BLaER1 (cell line): ENCODE results near the gene SPRY1.

Experiments
- H3K27ac ChIP-seq: shearing (Covaris generic); formaldehyde crosslinking; 2 replicates; pipeline ENCODE4 v1.8.1; 2022
- H3K27me3 ChIP-seq: shearing (Covaris generic); formaldehyde crosslinking; 2 replicates; pipeline ENCODE4 v1.8.1; 2022
- H3K36me3 ChIP-seq: shearing (Covaris generic); formaldehyde crosslinking; 2 replicates; pipeline ENCODE4 v1.8.1; 2022
- H3K4me1 ChIP-seq: shearing (Covaris generic); formaldehyde crosslinking; 2 replicates; pipeline ENCODE4 v1.8.1; 2022
- H3K4me2 ChIP-seq: shearing (Covaris generic); formaldehyde crosslinking; 2 replicates; pipeline ENCODE4 v1.8.1; 2022
- H3K4me3 ChIP-seq: shearing (Covaris generic); formaldehyde crosslinking; 2 replicates; pipeline ENCODE4 v1.8.1; 2022
- H3K9ac ChIP-seq: shearing (Covaris generic); formaldehyde crosslinking; 2 replicates; pipeline ENCODE4 v1.8.1; 2022
- H3K9me3 ChIP-seq: shearing (Covaris generic); formaldehyde crosslinking; 2 replicates; pipeline ENCODE4 v1.8.1; 2022
- H4K20me1 ChIP-seq: shearing (Covaris generic); formaldehyde crosslinking; 2 replicates; pipeline ENCODE4 v1.8.1; 2022
- Cebpa-rat ChIP-seq: shearing (Covaris generic); IDR thresholded peaks from 2 replicates; pipeline ENCODE4 v1.8.1; 2022

Gene SPRY1

GRCh38 chr4:123396307-123397143 lies at the start of gene SPRY1:
SPRY1 (plus strand) TSS chr4:123396795; CDS start chr4:123401592, 4,797 bp downstream.
- Histone ChIP-seq H3K27me3 (peaks cover 42% of the 10 kb centered on the region), H3K9ac (peak within 1 kb of the TSS; percentile 81), H3K27ac (peak within 1 kb of the TSS; percentile 75), H3K4me1 (peaks cover 24% of the 10 kb centered on the region), H3K4me2 (peak within 1 kb of the TSS; percentile 98), H3K36me3 (peaks cover 1% of the 10 kb centered on the region), H3K9me3 (no peaks in the 10 kb centered on the region), H3K4me3 (peak within 1 kb of the TSS; percentile 87), H4K20me1 (0 out of 2 replicates have a peak, but pooled peaks cover 6% of the 10 kb centered on the region)
- no peak for TF ChIP-seq Cebpa-rat

GRCh38 chr4:123346951-123347350 lies 49.6 kb upstream of the SPRY1 start:
- no peak overlapping the region for H3K4me3 ChIP-seq
- H3K27me3 ChIP-seq = no peaks in the 10 kb centered on the region
- H3K36me3 ChIP-seq = no peaks in the 10 kb centered on the region
- no peaks in the 10 kb centered on the region for H4K20me1 ChIP-seq
- no peak for TF ChIP-seq Cebpa-rat
- H3K27ac ChIP-seq = no peak overlapping the region
- peaks cover 3% of the 10 kb centered on the region; the same call in 1 of the 2 replicates for H3K9me3 ChIP-seq
- H3K4me2 ChIP-seq = peak overlapping the region; percentile 39
- H3K4me1 ChIP-seq = peaks cover 39% of the 10 kb centered on the region
- no peak overlapping the region for H3K9ac ChIP-seq

GRCh38 chr4:123348946-123349345 lies 47.6 kb upstream of the SPRY1 start:
- Histone ChIP-seq H3K4me2 (peak overlapping the region; percentile 43), H3K27me3 (no peaks in the 10 kb centered on the region), H3K9me3 (peaks cover 3% of the 10 kb centered on the region; the same call in 1 of the 2 replicates), H3K36me3 (no peaks in the 10 kb centered on the region), H3K4me3 (no peak overlapping the region), H4K20me1 (no peaks in the 10 kb centered on the region), H3K4me1 (peaks cover 53% of the 10 kb centered on the region), H3K27ac (no peak overlapping the region), H3K9ac (no peak overlapping the region)
- TF ChIP-seq Cebpa-rat = no peak

GRCh38 chr4:123349421-123350190 lies 47.0 kb upstream of the SPRY1 start:
- Histone ChIP-seq H3K27me3 (no peaks in the 10 kb centered on the region), H3K9ac (no peak overlapping the region), H3K27ac (no peak overlapping the region), H3K4me2 (peak overlapping the region; percentile 43), H3K36me3 (no peaks in the 10 kb centered on the region), H4K20me1 (no peaks in the 10 kb centered on the region), H3K4me3 (no peak overlapping the region), H3K4me1 (peaks cover 53% of the 10 kb centered on the region), H3K9me3 (peaks cover 3% of the 10 kb centered on the region; the same call in 1 of the 2 replicates)
- no peak for TF ChIP-seq Cebpa-rat

GRCh38 chr4:123350191-123350544 lies 46.4 kb upstream of the SPRY1 start:
- H3K27me3 ChIP-seq = no peaks in the 10 kb centered on the region
- H3K4me3 ChIP-seq = no peak overlapping the region
- H3K9ac ChIP-seq = no peak overlapping the region
- no peak for TF ChIP-seq Cebpa-rat
- H4K20me1 ChIP-seq = no peaks in the 10 kb centered on the region
- peaks cover 3% of the 10 kb centered on the region; the same call in 1 of the 2 replicates for H3K9me3 ChIP-seq
- H3K36me3 ChIP-seq = no peaks in the 10 kb centered on the region
- no peak overlapping the region for H3K27ac ChIP-seq
- H3K4me2 ChIP-seq = no peak overlapping the region
- peaks cover 52% of the 10 kb centered on the region for H3K4me1 ChIP-seq

GRCh38 chr4:123350726-123351125 lies 45.9 kb upstream of the SPRY1 start:
- H3K4me2 ChIP-seq = no peak overlapping the region
- no peak for TF ChIP-seq Cebpa-rat
- no peak overlapping the region for H3K9ac ChIP-seq
- no peaks in the 10 kb centered on the region for H3K36me3 ChIP-seq
- peaks cover 3% of the 10 kb centered on the region; the same call in 1 of the 2 replicates for H3K9me3 ChIP-seq
- no peaks in the 10 kb centered on the region for H3K27me3 ChIP-seq
- H4K20me1 ChIP-seq = no peaks in the 10 kb centered on the region
- peaks cover 47% of the 10 kb centered on the region for H3K4me1 ChIP-seq
- no peak overlapping the region for H3K4me3 ChIP-seq
- H3K27ac ChIP-seq = no peak overlapping the region

- peaks cover 38% of the 10 kb centered on the region for H3K4me1 ChIP-seq
- H4K20me1 ChIP-seq = no peaks in the 10 kb centered on the region
- peaks cover 3% of the 10 kb centered on the region; the same call in 1 of the 2 replicates for H3K9me3 ChIP-seq
- H3K27ac ChIP-seq = no peak overlapping the region
- no peak for TF ChIP-seq Cebpa-rat
- no peaks in the 10 kb centered on the region for H3K27me3 ChIP-seq
- no peak overlapping the region for H3K9ac ChIP-seq
- no peaks in the 10 kb centered on the region for H3K36me3 ChIP-seq
- no peak overlapping the region for H3K4me3 ChIP-seq
- H3K4me2 ChIP-seq = peak overlapping the region; percentile 40
Measured at GRCh38 chr4:123351713-123352112, 44.9 kb upstream of the SPRY1 start.

- H3K4me1 ChIP-seq = peaks cover 36% of the 10 kb centered on the region
- peak overlapping the region; percentile 40 for H3K4me2 ChIP-seq
- H3K4me3 ChIP-seq = no peak overlapping the region
- H3K36me3 ChIP-seq = no peaks in the 10 kb centered on the region
- H3K9me3 ChIP-seq = peaks cover 3% of the 10 kb centered on the region; the same call in 1 of the 2 replicates
- H3K27me3 ChIP-seq = no peaks in the 10 kb centered on the region
- H4K20me1 ChIP-seq = no peaks in the 10 kb centered on the region
- H3K27ac ChIP-seq = no peak overlapping the region
- TF ChIP-seq Cebpa-rat = no peak
- H3K9ac ChIP-seq = no peak overlapping the region
Measured at GRCh38 chr4:123352240-123352945, 44.2 kb upstream of the SPRY1 start.

- Histone ChIP-seq H3K4me2 (0 out of 2 replicates have a peak overlapping the region, but pooled peaks have one; percentile 40), H3K4me1 (peaks cover 36% of the 10 kb centered on the region), H3K4me3 (no peak overlapping the region), H3K36me3 (no peaks in the 10 kb centered on the region), H4K20me1 (no peaks in the 10 kb centered on the region), H3K27ac (no peak overlapping the region), H3K27me3 (no peaks in the 10 kb centered on the region), H3K9ac (no peak overlapping the region), H3K9me3 (peaks cover 3% of the 10 kb centered on the region; the same call in 1 of the 2 replicates)
- no peak for TF ChIP-seq Cebpa-rat
Measured at GRCh38 chr4:123352966-123353365, 43.6 kb upstream of the SPRY1 start.
